ENCODE results near the gene TMBIM1.

DNA sequence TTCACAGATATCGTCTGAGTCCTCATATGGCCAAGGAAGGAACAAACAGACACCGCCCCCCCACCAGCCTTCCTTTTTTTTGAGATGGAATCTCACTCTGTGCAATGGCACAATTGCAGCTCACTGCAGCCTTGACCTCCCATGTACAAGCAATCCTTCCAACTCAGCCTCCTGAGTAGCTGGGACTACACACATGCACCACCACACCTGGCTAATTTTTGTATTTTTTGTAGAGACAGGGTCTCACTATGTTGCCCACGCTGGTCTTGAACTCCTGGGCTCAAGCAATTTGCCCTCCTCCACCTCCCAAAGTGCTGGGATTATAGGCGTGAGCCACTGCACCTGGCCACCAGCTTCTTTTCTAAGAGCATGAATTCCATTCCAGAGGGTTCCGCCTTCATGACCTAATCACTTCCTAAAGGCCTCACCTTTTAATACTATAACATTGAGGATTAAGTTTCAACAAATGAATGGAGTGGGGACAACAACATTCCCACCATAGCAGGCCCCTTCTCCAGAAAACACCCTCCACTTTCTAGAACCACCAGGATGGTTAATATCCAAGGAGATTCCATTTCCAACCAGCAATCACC is 2.2 kb upstream of the TMBIM1 start:
- TF ChIP-seq, protein P1, sequence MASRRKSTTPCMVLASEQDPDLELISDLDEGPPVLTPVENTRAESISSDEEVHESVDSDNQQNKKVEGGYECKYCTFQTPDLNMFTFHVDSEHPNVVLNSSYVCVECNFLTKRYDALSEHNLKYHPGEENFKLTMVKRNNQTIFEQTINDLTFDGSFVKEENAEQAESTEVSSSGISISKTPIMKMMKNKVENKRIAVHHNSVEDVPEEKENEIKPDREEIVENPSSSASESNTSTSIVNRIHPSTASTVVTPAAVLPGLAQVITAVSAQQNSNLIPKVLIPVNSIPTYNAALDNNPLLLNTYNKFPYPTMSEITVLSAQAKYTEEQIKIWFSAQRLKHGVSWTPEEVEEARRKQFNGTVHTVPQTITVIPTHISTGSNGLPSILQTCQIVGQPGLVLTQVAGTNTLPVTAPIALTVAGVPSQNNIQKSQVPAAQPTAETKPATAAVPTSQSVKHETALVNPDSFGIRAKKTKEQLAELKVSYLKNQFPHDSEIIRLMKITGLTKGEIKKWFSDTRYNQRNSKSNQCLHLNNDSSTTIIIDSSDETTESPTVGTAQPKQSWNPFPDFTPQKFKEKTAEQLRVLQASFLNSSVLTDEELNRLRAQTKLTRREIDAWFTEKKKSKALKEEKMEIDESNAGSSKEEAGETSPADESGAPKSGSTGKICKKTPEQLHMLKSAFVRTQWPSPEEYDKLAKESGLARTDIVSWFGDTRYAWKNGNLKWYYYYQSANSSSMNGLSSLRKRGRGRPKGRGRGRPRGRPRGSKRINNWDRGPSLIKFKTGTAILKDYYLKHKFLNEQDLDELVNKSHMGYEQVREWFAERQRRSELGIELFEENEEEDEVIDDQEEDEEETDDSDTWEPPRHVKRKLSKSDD (conservative IDR thresholded peaks at IDR 0.05; ENCODE audit: low read length), result no peak
- TF ChIP-seq, protein P2, sequence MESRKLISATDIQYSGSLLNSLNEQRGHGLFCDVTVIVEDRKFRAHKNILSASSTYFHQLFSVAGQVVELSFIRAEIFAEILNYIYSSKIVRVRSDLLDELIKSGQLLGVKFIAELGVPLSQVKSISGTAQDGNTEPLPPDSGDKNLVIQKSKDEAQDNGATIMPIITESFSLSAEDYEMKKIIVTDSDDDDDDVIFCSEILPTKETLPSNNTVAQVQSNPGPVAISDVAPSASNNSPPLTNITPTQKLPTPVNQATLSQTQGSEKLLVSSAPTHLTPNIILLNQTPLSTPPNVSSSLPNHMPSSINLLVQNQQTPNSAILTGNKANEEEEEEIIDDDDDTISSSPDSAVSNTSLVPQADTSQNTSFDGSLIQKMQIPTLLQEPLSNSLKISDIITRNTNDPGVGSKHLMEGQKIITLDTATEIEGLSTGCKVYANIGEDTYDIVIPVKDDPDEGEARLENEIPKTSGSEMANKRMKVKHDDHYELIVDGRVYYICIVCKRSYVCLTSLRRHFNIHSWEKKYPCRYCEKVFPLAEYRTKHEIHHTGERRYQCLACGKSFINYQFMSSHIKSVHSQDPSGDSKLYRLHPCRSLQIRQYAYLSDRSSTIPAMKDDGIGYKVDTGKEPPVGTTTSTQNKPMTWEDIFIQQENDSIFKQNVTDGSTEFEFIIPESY (CRISPR knock-in tag; IDR thresholded peaks at IDR 0.05), result no peak
- no peak for TF ChIP-seq ZNF324 (CRISPR knock-in tag; IDR thresholded peaks at IDR 0.05)
- no peak for TF ChIP-seq FOS (IDR thresholded peaks at IDR 0.05; ENCODE audit: extremely low read depth, insufficient read length)
- TF ChIP-seq NFYB (IDR thresholded peaks at IDR 0.05; ENCODE audit: extremely low read depth, insufficient read length), result no peak
- TF ChIP-seq, protein P3, sequence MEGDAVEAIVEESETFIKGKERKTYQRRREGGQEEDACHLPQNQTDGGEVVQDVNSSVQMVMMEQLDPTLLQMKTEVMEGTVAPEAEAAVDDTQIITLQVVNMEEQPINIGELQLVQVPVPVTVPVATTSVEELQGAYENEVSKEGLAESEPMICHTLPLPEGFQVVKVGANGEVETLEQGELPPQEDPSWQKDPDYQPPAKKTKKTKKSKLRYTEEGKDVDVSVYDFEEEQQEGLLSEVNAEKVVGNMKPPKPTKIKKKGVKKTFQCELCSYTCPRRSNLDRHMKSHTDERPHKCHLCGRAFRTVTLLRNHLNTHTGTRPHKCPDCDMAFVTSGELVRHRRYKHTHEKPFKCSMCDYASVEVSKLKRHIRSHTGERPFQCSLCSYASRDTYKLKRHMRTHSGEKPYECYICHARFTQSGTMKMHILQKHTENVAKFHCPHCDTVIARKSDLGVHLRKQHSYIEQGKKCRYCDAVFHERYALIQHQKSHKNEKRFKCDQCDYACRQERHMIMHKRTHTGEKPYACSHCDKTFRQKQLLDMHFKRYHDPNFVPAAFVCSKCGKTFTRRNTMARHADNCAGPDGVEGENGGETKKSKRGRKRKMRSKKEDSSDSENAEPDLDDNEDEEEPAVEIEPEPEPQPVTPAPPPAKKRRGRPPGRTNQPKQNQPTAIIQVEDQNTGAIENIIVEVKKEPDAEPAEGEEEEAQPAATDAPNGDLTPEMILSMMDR (IDR thresholded peaks at IDR 0.05 in 2 of 3, conservative IDR thresholded peaks at IDR 0.05 in 1 of 3; ENCODE audit: insufficient read depth in 2 of 3, low read depth in 1 of 3, low read length in 3 of 3), result no peak
- TF ChIP-seq ZNF175 (CRISPR knock-in tag; IDR thresholded peaks at IDR 0.05; ENCODE audit: low read depth), result no peak
- no peak for TF ChIP-seq SIN3A (IDR thresholded peaks at IDR 0.05; ENCODE audit: borderline replicate concordance in 2 of 2, control insufficient read depth in 1 of 2, low read depth in 2 of 2, low read length in 2 of 2)
- no peak for TF ChIP-seq FOXM1 (IDR thresholded peaks at IDR 0.05; ENCODE audit: low read depth)
- no peak for TF ChIP-seq FOXM1 (CRISPR knock-in tag; IDR thresholded peaks at IDR 0.05; ENCODE audit: low read depth)
- TF ChIP-seq KLF13 (tag; IDR thresholded peaks at IDR 0.05; ENCODE audit: borderline replicate concordance, low read depth), result no peak
- no peak for TF ChIP-seq ARID2 (IDR thresholded peaks at IDR 0.05)
- no peak for TF ChIP-seq ZNF174 (CRISPR knock-in tag; IDR thresholded peaks at IDR 0.05)
